Transverse colon (tissue), 4 donors: ENCODE results near the gene MACROD1.

Experiments
- EP300 ChIP-seq: sonication (generic); formaldehyde crosslinking; IDR thresholded peaks from one replicate; pipeline ENCODE4 v1.6.1; 2017; ENCODE audit warnings: antibody characterized with exemption, low read depth
- POLR2A ChIP-seq: fragments of 450-650 bp; IDR thresholded peaks from one replicate; pipeline ENCODE4 v1.6.1; 2016; ENCODE audit warnings: antibody characterized with exemption, mild to moderate bottlenecking, moderate library complexity
- POLR2AphosphoS5 ChIP-seq, 3 donors: sonication (generic); formaldehyde crosslinking; IDR thresholded peaks; one replicate each; pipeline ENCODE4 v1.6.1; 2016; ENCODE audit warnings: antibody characterized with exemption in 3 of 3
- TF ChIP-seq, protein P1 (sequence below), 5 experiments: fragments of 200-600 bp in 3 of 5; fragments of 450-650 bp in 2 of 5; sonication (generic) in 3 of 5; IDR thresholded peaks; 1 replicate in 2 of 5; 2 replicates in 3 of 5; pipeline ENCODE4 v1.5.1; 2016 to 2017; ENCODE audit warnings: antibody characterized with exemption in 5 of 5, inconsistent platforms in 3 of 5, mild to moderate bottlenecking in 2 of 5, moderate library complexity in 1 of 5

DNA sequence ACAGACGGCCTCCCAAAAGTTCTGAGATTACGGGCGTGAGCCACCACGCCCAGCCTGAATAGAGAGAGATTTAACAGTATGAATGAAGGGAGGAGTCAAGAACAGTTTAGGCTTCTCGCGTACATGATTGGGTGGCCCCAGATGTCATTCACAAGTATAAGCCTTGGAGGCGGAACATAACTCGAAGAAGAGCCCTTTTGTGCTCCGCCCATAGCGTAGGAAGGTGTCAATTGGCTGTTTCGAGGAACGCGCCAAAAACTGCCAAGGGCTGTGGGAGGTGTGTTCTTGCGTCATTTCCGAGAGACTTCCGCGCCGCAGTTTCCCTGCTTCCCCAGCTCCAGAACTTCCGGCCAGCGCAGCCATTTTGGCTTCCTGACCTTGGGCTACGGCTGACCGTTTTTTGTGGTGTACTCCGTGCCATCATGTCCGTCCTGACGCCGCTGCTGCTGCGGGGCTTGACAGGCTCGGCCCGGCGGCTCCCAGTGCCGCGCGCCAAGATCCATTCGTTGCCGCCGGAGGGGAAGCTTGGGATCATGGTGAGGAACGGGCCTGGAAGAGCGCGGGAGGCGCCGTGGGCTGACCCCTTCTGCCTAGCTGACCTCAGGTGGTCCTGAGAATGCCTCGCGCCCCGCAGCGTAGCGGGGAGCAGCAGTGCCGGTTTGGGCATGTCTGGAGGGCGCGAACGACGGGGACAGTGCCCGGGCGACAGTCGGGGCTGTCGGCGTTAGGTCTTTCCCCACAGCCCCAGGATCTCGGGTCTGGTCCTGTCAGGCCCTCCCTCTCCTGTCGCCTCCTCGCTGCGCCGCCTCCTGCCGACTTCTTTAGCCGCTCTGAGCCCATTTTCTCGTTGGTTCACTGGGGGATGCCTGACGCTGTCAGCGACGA lies 191.4 kb downstream of the MACROD1 start, which contains the start of gene COX8A:
- TF ChIP-seq POLR2A (peak; percentile 83), POLR2AphosphoS5 (IDR thresholded peaks at IDR 0.05) (peak; percentile 70 to 92 (median 92)), EP300 (no peak)
- TF ChIP-seq, protein P1, sequence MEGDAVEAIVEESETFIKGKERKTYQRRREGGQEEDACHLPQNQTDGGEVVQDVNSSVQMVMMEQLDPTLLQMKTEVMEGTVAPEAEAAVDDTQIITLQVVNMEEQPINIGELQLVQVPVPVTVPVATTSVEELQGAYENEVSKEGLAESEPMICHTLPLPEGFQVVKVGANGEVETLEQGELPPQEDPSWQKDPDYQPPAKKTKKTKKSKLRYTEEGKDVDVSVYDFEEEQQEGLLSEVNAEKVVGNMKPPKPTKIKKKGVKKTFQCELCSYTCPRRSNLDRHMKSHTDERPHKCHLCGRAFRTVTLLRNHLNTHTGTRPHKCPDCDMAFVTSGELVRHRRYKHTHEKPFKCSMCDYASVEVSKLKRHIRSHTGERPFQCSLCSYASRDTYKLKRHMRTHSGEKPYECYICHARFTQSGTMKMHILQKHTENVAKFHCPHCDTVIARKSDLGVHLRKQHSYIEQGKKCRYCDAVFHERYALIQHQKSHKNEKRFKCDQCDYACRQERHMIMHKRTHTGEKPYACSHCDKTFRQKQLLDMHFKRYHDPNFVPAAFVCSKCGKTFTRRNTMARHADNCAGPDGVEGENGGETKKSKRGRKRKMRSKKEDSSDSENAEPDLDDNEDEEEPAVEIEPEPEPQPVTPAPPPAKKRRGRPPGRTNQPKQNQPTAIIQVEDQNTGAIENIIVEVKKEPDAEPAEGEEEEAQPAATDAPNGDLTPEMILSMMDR (IDR thresholded peaks at IDR 0.05): peak in 1 of 5 experiments; percentile 14
